Naive thymus-derived CD4-positive, alpha-beta T cell (primary cell): ENCODE data around the gene COX10. TPM values are rescaled to one million over a fixed set of nuclear protein-coding genes. Genes with fewer than 3 reads are reported as not detected.
"Not testable (repeated sequence)": the region's sequence is repeated elsewhere in the genome, so short reads cannot be mapped to it uniquely, and the experiment has no call there.

Experiments
- ATAC-seq: fragments of 150-1000 bp; cut with Tn5 transposase; 2 replicates; pipeline ENCODE4 v1.10.0; 2021; ENCODE audit warnings: mild to moderate bottlenecking, moderate library complexity
- CTCF ChIA-PET: fragments of 350-600 bp; sonication (Branson Sonifier 250); formaldehyde crosslinking; loops from one replicate; lab custom pipeline; 2021; ENCODE audit warnings: antibody characterized with exemption; lab: Charles Lee
- POLR2A ChIA-PET: fragments of 350-600 bp; sonication (Branson Sonifier 250); formaldehyde crosslinking; loops from one replicate; lab custom pipeline; 2021; ENCODE audit warnings: antibody characterized with exemption, inconsistent platforms; lab: Charles Lee
- DNase-seq, 9 donors: peaks; one replicate each; pipeline versions ENCODE4 v3.0.0 to v3.0.0-alpha.2; 2020 to 2022; ENCODE audit warnings: mixed read lengths in 1 of 9
- H3K27ac ChIP-seq: one replicate; pipeline ENCODE4 v1.7.0; 2013; ENCODE audit warnings: mild to moderate bottlenecking, low read depth, low read length, moderate library complexity
- H3K27me3 ChIP-seq, 2 donors: one replicate each; pipeline ENCODE4 v1.7.0; 2013; ENCODE audit warnings: low read length in 2 of 2, mild to moderate bottlenecking in 2 of 2, moderate library complexity in 2 of 2; ENCODE audit not compliant: control insufficient read depth in 2 of 2, insufficient read depth in 2 of 2
- H3K36me3 ChIP-seq, 3 experiments: 1 replicate in 2 of 3; 2 replicates in 1 of 3; pipeline ENCODE4 v1.7.0; 2013; ENCODE audit warnings: low read length in 3 of 3, mild to moderate bottlenecking in 3 of 3, moderate library complexity in 1 of 3; ENCODE audit not compliant: insufficient read depth in 3 of 3, control insufficient read depth in 2 of 3
- H3K4me1 ChIP-seq, 2 donors: one replicate each; pipeline ENCODE4 v1.7.0; 2013; ENCODE audit warnings: low read length in 2 of 2, mild to moderate bottlenecking in 2 of 2, moderate library complexity in 1 of 2; ENCODE audit not compliant: control insufficient read depth in 2 of 2, insufficient read depth in 2 of 2
- H3K4me3 ChIP-seq: 2 replicates; pipeline ENCODE4 v1.7.0; 2013; ENCODE audit warnings: mild to moderate bottlenecking, low read length
- H3K9me3 ChIP-seq, 3 experiments: 1 replicate in 2 of 3; 2 replicates in 1 of 3; pipeline ENCODE4 v1.7.0; 2013; ENCODE audit warnings: low read length in 3 of 3; ENCODE audit not compliant: control insufficient read depth in 2 of 3
- H3K27ac Mint-ChIP-seq, 9 donors: one replicate each; pipeline ENCODE4 v1.8.0; 2020 to 2022; ENCODE audit warnings: mixed read lengths in 9 of 9, mild to moderate bottlenecking in 8 of 9, moderate library complexity in 5 of 9, inconsistent platforms in 2 of 9
- H3K27me3 Mint-ChIP-seq, 5 donors: one replicate each; pipeline ENCODE4 v1.8.0; 2021 to 2022; ENCODE audit warnings: mixed read lengths in 5 of 5, mild to moderate bottlenecking in 1 of 5
- H3K36me3 Mint-ChIP-seq, 5 donors: one replicate each; pipeline ENCODE4 v1.8.0; 2020 to 2022; ENCODE audit warnings: mixed read lengths in 5 of 5, mild to moderate bottlenecking in 3 of 5, inconsistent platforms in 1 of 5
- H3K4me1 Mint-ChIP-seq, 7 donors: one replicate each; pipeline ENCODE4 v1.8.0; 2020 to 2022; ENCODE audit warnings: mixed read lengths in 7 of 7, mild to moderate bottlenecking in 3 of 7, inconsistent platforms in 1 of 7
- H3K4me3 Mint-ChIP-seq, 10 donors: one replicate each; pipeline ENCODE4 v1.8.0; 2020 to 2022; ENCODE audit warnings: mild to moderate bottlenecking in 10 of 10, mixed read lengths in 10 of 10, moderate library complexity in 6 of 10, inconsistent platforms in 2 of 10
- H3K9me3 Mint-ChIP-seq, 11 donors: one replicate each; pipeline ENCODE4 v1.8.0; 2020 to 2022; ENCODE audit warnings: mixed read lengths in 11 of 11, mild to moderate bottlenecking in 4 of 11, inconsistent platforms in 1 of 11, moderate library complexity in 1 of 11
- intact Hi-C, 2 donors: fragments of 100-400 bp; cut with micrococcal nuclease; formaldehyde crosslinking; loops; one replicate each; pipeline ENCODE4 v1.15.1; 2023
- polyA plus RNA-seq, 2 donors: library from polyadenylated mRNA; unstranded; fragments of 300-500 nt; fragmentation: Illumina TruSeq; gene quantifications; one replicate each; pipeline ENCODE4 v1.2.3, GENCODE V29; 2021
- total RNA-seq, 6 experiments: library from RNA in 5 of 6; stranded (reverse) in 5 of 6; gene quantifications; 1 replicate in 5 of 6; 2 replicates in 1 of 6; pipeline ENCODE4 v1.2.3 and lab custom pipeline; 2021 to 2026

The COX10 gene
- total RNA-seq: 10 to 100 TPM; 16.2 to 30.6 (median 19.3) TPM
- 10 to 100 TPM; 20.2 to 24.9 TPM for polyA plus RNA-seq
- 28.4 reads per million, percentile 58 among the genes with 10 or more reads in this experiment for total RNA-seq (lab: John Stamatoyannopoulos, UW)

DNA sequence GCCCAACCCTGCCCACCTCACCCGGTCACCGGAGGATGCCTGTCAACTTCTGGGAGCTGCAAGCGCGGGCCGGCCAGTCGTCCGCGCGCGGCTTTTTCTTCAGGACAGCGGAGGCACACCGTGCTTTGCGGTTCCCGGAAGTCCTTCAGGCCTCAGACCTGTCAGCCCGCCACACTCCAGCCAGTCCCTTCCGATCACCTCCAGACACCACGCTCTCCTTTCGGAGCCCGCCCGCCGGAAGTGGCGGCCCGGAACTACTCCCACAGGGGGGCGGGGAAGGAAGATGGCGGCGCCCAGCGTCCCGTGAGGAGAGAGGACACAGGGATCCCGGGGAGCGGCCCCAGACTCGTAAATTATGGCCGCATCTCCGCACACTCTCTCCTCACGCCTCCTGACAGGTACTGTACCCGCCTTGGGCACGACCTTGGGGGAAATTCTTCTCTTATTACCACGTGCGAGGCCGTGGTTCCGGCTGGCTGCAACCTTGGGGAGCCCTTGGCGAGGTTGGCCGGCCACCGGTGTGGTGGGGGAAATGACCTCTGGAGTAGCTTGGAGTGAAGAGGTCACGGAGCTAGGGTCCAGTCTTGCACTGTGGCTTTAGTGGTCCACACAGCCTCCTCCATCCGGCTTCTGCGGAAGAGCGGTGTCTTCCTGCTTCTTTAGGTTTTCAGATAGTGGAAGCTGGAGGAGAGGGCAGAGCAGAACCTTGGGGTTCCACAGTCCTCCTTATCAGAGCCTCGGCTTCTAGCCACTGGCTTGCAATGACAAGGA is at the start of gene COX10:
COX10 (plus strand) TSS at position 254 of the 771 bp plus-strand sequence; CDS start at position 356, 102 bp downstream.
- intact Hi-C loops: loop anchor here (1.0 to 10.0 kb wide), 6 partner anchors 49 to 1051 kb away; partner anchors contain the start of gene ELAC2 (in 1 of the 2)
- H3K4me3 Mint-ChIP-seq: peak within 1 kb of the TSS; percentile 91 to 98 (median 94)
- Histone ChIP-seq H3K27me3 (no peaks in the 10 kb centered on the region), H3K27ac (peak within 1 kb of the TSS; percentile 89), H3K4me1 (peaks cover 7 to 22% of the 10 kb centered on the region in 2 donors), H3K9me3 (no peaks in the 10 kb centered on the region), H3K4me3 (peak within 1 kb of the TSS; percentile 83), H3K36me3 (peaks cover 0 to 9% (median 0%) of the 10 kb centered on the region in 3 experiments)
- peak; percentile 99 for ATAC-seq
- peaks cover 0 to 57% (median 24%) of the 10 kb centered on the region in 5 donors for H3K36me3 Mint-ChIP-seq
- ChIA-PET POLR2A (interaction anchor here (1.0 to 2.4 kb wide), 4 partner anchors 21 to 232 kb away, joined by 3 to 12 read pairs (median 4); partner anchors contain the start of gene HS3ST3B1), CTCF (interaction anchor here (0.9 kb wide), 1 partner anchor 132 kb away, joined by 4 read pairs; no protein-coding TSS in a partner anchor)
- H3K27me3 Mint-ChIP-seq: no peaks in the 10 kb centered on the region
- peaks cover 0 to 3% (median 0%) of the 10 kb centered on the region in 11 donors for H3K9me3 Mint-ChIP-seq
- H3K27ac Mint-ChIP-seq: peak within 1 kb of the TSS; percentile 77 to 97 (median 92)
- peak; percentile 71 to 93 (median 78) for DNase-seq
- peaks cover 29 to 59% (median 49%) of the 10 kb centered on the region in 7 donors for H3K4me1 Mint-ChIP-seq

- Mint-ChIP-seq H3K4me1 (peaks cover under 1 to 23% (median 5%) of the 10 kb centered on the region in 7 donors), H3K36me3 (peaks cover 0 to 13% (median 0%) of the 10 kb centered on the region in 5 donors)
- H3K27me3 ChIP-seq, intact Hi-C loops, POLR2A ChIA-PET, H3K4me3 Mint-ChIP-seq, H3K4me1 ChIP-seq, H3K9me3 Mint-ChIP-seq, H3K27ac ChIP-seq, ATAC-seq, H3K36me3 ChIP-seq, H3K4me3 ChIP-seq, H3K27me3 Mint-ChIP-seq, CTCF ChIA-PET, H3K9me3 ChIP-seq, DNase-seq, H3K27ac Mint-ChIP-seq: not testable (repeated sequence)
Measured at GRCh38 chr17:14021651-14022294, 47.5 kb upstream of the COX10 start.

- intact Hi-C loops, H3K9me3 Mint-ChIP-seq, H3K27me3 ChIP-seq, H3K4me1 ChIP-seq, H3K27me3 Mint-ChIP-seq, H3K27ac ChIP-seq, POLR2A ChIA-PET, DNase-seq, H3K27ac Mint-ChIP-seq, H3K4me3 Mint-ChIP-seq, H3K9me3 ChIP-seq, H3K4me1 Mint-ChIP-seq, ATAC-seq, H3K4me3 ChIP-seq, CTCF ChIA-PET: not testable (repeated sequence)
- peaks cover 0 to 47% (median 40%) of the 10 kb centered on the region in 5 donors for H3K36me3 Mint-ChIP-seq
- H3K36me3 ChIP-seq: peaks cover 0 to 14% (median 0%) of the 10 kb centered on the region in 3 experiments
Measured at GRCh38 chr17:14029755-14030154, 39.5 kb upstream of the COX10 start.

GRCh38 chr17:14032234-14032633 is 37.1 kb upstream of the COX10 start:
- intact Hi-C loops: no loop called here
- H3K27ac Mint-ChIP-seq: peak overlapping the region in 1 of 9 donors; percentile 23
- peaks cover 0 to 7% (median 0%) of the 10 kb centered on the region in 11 donors for H3K9me3 Mint-ChIP-seq
- H3K9me3 ChIP-seq: no peaks in the 10 kb centered on the region
- ChIA-PET CTCF (no interaction called here), POLR2A (no interaction called here)
- no peak for DNase-seq
- H3K27ac ChIP-seq: no peak overlapping the region
- H3K36me3 Mint-ChIP-seq: peaks cover 7 to 62% (median 55%) of the 10 kb centered on the region in 5 donors
- peaks cover 0 to 14% (median 0%) of the 10 kb centered on the region in 3 experiments for H3K36me3 ChIP-seq
- no peak overlapping the region for H3K4me3 Mint-ChIP-seq
- ATAC-seq: no peak
- no peaks in the 10 kb centered on the region for H3K4me1 ChIP-seq
- no peaks in the 10 kb centered on the region for H3K27me3 Mint-ChIP-seq
- H3K4me1 Mint-ChIP-seq: peaks cover under 1 to 21% (median 7%) of the 10 kb centered on the region in 7 donors
- H3K4me3 ChIP-seq: no peak overlapping the region
- H3K27me3 ChIP-seq: no peaks in the 10 kb centered on the region

GRCh38 chr17:14033166-14033565 is 36.1 kb upstream of the COX10 start:
- Histone ChIP-seq H3K36me3 (peaks cover 0 to 14% (median 0%) of the 10 kb centered on the region in 3 experiments), H3K9me3 (no peaks in the 10 kb centered on the region), H3K4me1 (no peaks in the 10 kb centered on the region), H3K27ac (no peak overlapping the region), H3K4me3 (no peak overlapping the region), H3K27me3 (no peaks in the 10 kb centered on the region)
- CTCF ChIA-PET: no interaction called here
- H3K4me1 Mint-ChIP-seq: peaks cover 7 to 30% (median 16%) of the 10 kb centered on the region in 7 donors
- peaks cover 7 to 67% (median 61%) of the 10 kb centered on the region in 5 donors for H3K36me3 Mint-ChIP-seq
- intact Hi-C loops: no loop called here
- POLR2A ChIA-PET: no interaction called here
- DNase-seq: no peak
- no peak overlapping the region for H3K4me3 Mint-ChIP-seq
- peak overlapping the region in 1 of 9 donors; percentile 19 for H3K27ac Mint-ChIP-seq
- H3K27me3 Mint-ChIP-seq: no peaks in the 10 kb centered on the region
- ATAC-seq: no peak
- peaks cover 0 to 7% (median 0%) of the 10 kb centered on the region in 11 donors for H3K9me3 Mint-ChIP-seq

DNA sequence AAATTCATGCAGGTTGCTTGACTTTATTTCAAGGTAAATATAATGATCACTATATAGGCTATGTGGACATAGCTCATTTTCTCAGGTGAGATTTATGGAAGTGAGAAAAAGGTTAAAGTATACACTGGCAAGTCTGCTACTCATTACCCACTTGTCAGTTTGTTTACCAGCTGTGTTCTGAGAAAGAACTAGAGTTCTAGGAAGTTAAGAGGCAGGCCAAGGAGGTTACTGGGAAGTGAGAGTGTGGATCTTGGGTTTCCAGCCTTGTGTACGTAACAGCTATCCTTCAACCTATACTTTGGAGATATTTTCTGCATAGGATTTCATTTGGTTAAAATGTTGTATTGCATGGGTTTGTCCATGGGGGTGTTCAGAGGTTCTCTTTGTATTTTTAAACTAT is 31.9 kb upstream of the COX10 start:
- Mint-ChIP-seq H3K9me3 (peaks cover 0 to 7% (median 0%) of the 10 kb centered on the region in 11 donors), H3K27me3 (no peaks in the 10 kb centered on the region), H3K27ac (peak overlapping the region in 3 of 9 donors; percentile 46 to 56 (median 53)), H3K4me3 (peak overlapping the region in 1 of 10 donors; percentile 38), H3K36me3 (peaks cover 10 to 61% (median 49%) of the 10 kb centered on the region in 5 donors), H3K4me1 (peaks cover 12 to 46% (median 27%) of the 10 kb centered on the region in 7 donors)
- Histone ChIP-seq H3K36me3 (peaks cover 0 to 11% (median 0%) of the 10 kb centered on the region in 3 experiments), H3K27ac (no peak overlapping the region), H3K27me3 (no peaks in the 10 kb centered on the region), H3K9me3 (no peaks in the 10 kb centered on the region), H3K4me3 (no peak overlapping the region), H3K4me1 (no peaks in the 10 kb centered on the region)
- no peak for ATAC-seq
- ChIA-PET POLR2A (interaction anchor here (0.7 kb wide), 1 partner anchor 103 kb away, joined by 7 read pairs; no protein-coding TSS in a partner anchor), CTCF (no interaction called here)
- intact Hi-C loops: no loop called here
- DNase-seq: no peak
